Posterior cingulate gyrus (tissue), 11 donors: ENCODE results near the gene CRTC1.
A peak's percentile ranks its signal among the peaks of the same experiment; 100 is the strongest.
"Not testable (repeated sequence)": the region's sequence is repeated elsewhere in the genome, so short reads cannot be mapped to it uniquely, and the experiment has no call there.

Source experiments
- DNase-seq, 10 donors: peaks; one replicate each; pipeline versions ENCODE4 v3.0.0 to v3.0.0-alpha.2; 2020 to 2021; ENCODE audit warnings: mixed read lengths in 3 of 10
- intact Hi-C: fragments of 100-400 bp; cut with DNase I; formaldehyde crosslinking; loops from one replicate; pipeline ENCODE4 v1.15.1; 2023

The CRTC1 gene

GRCh38 chr19:18719541-18719940 is 36.1 kb downstream of the CRTC1 start:
- intact Hi-C loops, result no loop called here
- peak in 1 of 10 donors; percentile 76 for DNase-seq

DNA sequence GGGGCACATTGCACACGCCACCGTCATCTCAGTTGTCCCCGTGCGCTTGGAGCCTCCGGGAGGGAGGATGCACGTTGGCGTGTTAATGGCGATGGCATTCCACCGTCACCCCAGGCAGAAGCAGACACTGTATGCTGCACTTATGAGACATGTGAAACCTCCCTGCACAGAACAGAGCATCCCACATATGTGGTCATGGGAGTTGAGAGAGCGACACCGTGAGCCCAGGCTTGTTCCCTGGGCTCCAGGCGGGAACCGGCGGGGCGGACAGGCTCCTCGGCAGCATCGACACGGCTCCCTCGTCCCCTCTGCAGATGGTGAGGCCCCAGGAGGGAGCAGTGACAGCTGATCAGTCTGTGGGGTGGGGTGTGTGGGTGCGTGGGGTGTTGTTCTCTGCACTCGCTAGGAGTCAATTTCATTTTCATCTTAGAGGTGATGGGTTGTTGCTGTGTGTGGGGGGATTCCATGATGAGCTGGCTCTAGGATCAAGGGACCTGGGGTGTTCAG is 40.4 kb downstream of the CRTC1 start:
- intact Hi-C loops, result no loop called here
- peak in 3 of 10 donors; percentile 44 to 86 (median 83) for DNase-seq

DNA sequence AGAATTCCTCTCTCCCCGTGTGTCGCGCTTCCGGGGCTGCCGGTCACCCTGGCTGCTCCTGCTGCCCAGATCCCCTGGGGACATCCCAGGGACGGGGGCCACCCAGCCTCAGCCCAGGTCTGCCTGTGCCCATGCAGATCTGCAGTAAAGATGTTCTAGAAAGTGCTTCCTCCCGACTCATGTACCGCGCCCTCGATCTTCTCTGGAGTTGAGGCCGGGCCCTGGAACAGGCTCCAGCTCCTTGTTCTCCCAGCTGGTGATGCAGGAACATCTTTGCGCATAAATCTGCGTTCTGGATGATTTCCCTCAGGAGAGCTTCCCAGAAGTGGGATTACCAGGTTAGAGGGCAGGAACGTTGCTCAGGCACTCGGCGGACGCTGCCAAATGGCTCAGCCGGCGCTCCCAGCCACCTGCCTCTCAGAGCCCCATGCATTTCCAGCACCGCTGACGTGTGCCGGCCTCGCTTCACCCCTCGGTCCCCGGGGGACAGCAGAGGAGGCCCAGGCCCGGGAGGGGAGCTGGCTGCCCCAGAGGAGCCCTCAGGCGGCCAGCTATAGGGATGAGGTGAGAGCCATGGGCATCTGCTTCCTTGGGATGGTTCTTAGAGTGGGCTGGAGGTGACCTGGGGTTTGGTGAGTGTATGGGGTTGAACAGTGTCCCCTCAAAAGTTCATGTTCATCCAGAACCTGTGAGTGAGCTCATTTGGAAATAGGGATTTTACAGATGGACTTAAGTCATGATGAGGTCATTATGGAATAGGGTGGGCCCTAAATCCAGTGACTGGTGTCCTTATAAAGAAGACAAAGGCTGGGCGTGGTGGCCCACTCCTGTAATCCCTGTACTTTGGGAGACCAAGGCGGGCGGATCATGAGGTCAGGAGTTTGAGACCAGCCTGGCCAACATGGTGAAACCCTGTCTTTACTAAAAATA is 42.6 kb downstream of the CRTC1 start:
- intact Hi-C loops, result no loop called here
- DNase-seq, result peak in 1 of 10 donors; percentile 83

DNA sequence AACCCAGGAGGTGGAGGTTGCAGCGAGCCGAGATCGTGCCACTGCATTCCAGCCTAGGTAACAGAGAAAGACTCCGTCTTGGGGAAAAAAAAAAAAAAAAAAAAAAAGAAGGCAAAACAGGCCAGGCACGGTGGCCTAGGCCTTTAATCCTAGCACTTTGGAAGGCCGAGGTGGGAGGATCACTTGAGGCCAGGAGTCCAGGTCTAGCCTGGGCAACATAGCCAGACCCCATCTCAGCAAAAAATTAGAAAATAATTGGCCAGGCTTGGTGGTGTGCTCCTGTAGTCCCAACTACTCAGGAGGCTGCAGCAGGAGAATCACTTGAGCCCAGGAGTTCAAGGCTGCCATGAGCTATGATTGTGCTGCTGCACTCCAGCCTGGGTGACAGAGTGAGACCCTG is 43.4 kb downstream of the CRTC1 start:
- no peak for DNase-seq
- intact Hi-C loops, result no loop called here

- intact Hi-C loops, result not testable (repeated sequence)
These were observed 44.1 kb downstream of the CRTC1 start for GRCh38 chr19:18727602-18728001.

DNA sequence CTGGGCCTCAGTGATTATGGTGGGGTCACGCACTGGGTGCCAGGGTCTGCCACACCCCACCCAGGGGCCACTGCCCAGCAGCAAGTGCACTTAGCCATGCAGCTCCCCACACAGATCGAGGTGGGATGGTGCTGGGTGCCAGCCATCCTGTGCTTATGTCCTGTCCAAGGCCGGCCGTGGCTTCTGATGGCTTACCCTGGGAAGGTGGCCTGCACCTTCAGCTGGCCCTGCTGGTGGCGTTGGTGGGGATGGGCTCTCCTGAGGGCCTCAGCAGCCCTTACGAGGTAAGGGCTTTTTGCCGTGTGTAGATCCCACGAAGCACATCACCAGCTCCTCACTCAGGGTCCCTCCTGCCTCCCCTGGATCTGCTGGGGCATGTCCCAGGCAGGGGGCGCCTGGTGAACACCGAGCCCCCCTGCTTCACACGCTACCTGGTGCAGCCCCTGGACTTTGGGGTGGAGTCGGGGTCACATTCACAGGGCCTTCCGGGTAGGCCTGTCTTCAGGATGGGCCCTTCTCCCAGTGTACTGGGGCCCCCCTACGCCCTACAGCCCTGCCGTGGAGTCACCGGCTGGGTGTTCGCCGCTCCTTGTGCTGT is 46.6 kb downstream of the CRTC1 start:
- peak in 1 of 10 donors; percentile 63 for DNase-seq
- intact Hi-C loops, result no loop called here

More at GRCh38 chr19:18727602-18728001, 44.1 kb downstream of the CRTC1 start:
- DNase-seq, result not testable (repeated sequence)

DNA sequence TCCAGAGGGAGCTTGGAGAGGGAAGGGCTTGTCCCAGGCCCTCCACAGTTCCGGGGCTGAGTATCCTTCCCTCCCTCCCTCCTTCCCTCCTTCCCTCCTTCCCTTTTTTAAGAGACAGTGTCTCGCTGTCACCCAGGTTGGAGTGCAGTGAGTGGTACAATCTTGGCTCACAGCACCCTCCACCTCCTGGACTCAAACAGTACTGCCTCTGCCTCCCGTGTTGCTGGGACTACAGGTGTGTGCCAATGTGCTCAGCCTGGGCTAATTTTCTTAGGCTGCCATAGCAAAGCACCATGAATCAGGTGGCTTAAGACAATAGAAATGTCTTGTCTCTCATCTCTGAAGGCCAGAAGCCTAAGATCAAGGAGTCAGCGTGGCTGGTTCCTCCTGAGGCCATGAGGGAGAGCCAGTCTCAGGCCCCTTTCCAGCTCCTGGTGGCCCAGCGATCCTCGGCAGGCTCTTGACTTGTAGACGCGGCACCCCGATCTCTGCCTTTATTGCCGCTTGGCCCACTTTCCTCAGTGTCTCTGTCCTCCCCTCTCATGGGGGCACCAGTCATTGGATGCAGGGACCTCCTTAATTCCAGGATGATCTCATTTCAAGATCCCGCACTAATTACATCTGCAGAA is 47.5 kb downstream of the CRTC1 start:
- intact Hi-C loops, result no loop called here

DNA sequence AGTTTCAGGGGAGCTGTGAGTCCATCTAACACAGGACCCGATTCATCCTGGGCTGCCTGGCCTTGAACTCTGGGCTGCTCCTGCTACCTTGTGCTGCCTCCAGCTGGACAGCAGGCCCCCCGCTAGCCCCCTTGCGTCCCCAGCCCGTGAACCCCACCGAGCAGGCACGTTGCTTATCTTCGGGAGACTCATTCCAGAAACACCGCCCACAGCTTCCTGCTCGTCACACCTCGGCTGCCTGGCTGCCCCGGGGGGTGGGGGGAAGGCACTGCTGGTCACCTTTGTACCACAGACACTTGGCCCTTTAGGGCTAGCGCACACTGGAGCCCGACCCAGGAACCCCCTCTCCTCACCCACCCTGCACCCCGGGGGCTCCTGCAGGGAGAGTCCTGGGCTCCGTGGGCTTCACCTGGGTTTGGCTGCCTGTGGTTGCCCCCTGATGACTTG is 48.1 kb downstream of the CRTC1 start:
- intact Hi-C loops, result no loop called here
- no peak for DNase-seq

More for the DNA sequence above, 47.5 kb downstream of the CRTC1 start:
- DNase-seq, result no peak

- peak in 1 of 10 donors; percentile 69 for DNase-seq
- intact Hi-C loops, result no loop called here
These were observed 49.7 kb downstream of the CRTC1 start for GRCh38 chr19:18733196-18733647.

DNA sequence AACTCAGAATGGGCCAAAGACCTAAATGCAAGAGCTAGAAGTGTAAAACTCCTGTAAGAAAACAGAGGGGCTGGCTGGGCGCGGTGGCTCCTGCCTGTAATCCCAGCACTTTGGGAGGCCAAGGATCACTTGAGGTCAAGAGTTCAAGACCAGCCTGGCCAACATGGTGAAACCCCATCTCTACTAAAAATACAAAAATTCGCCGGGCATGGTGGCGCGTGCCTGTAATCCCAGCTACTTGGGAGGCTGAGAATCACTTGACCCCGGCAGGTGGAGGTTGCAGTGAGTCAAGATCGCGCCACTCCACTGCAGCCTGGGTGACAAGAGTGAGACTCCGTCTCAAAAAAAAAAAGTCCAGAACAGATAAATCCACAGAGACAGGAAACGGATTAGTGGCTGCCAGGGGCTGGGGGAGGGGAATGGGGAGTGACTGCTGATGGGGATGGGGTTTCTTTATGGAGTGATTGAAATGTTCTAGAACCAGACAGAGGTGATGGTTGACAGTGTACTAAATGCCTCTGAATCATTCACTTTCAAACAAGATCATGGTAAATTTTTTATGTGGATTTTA is 50.4 kb downstream of the CRTC1 start:
- DNase-seq, result peak in 1 of 10 donors; percentile 58
- intact Hi-C loops, result not testable (repeated sequence)

DNA sequence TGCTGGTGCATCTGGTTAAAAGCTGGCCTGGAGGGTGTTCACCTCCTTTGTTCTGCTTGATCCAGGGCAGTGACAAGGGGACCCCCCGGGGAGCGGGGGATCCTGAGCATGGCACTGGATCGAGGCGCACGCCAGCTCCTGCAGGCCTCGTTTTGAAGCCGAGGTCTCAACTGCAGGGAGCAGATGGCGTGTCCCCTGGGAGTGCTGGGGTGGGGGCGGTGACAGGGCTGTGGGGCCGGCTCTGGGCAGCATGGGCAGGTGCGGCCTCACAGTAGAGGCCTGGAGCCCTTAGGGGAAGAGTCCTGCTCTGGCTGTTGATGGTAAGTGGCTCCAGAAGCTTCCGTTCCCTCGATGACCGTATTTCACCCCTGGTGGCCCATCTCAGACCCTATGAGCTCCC is 51.8 kb downstream of the CRTC1 start:
- intact Hi-C loops, result no loop called here
- peak in 1 of 10 donors; percentile 73 for DNase-seq

DNA sequence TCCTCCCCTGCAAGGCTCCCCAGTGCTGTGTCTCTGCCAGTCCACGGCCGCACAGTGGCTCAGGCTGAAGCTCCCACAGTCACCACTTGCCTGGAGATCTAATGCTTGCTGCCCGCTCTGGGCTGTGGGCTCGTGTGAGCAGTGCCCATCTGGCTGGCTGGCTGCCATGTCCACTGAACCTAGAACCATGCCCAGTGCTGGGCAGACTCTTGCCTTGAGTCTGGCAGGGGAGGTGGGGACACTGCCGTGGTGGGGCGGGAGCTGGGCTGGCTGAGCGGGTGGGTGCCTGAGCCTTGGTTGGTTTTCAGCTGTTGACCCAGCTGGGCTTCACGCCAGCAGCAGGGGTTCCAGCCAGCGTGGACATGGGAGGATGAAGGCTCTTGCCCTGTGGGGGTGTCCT is 52.3 kb downstream of the CRTC1 start:
- peak in 5 of 10 donors; percentile 32 to 88 (median 53) for DNase-seq

GRCh38 chr19:18736415-18737336 is 53.2 kb downstream of the CRTC1 start:
- intact Hi-C loops, result no loop called here
- peak in 3 of 10 donors; percentile 47 to 81 (median 62) for DNase-seq

More for the DNA sequence above, 52.3 kb downstream of the CRTC1 start:
- intact Hi-C loops, result no loop called here

DNA sequence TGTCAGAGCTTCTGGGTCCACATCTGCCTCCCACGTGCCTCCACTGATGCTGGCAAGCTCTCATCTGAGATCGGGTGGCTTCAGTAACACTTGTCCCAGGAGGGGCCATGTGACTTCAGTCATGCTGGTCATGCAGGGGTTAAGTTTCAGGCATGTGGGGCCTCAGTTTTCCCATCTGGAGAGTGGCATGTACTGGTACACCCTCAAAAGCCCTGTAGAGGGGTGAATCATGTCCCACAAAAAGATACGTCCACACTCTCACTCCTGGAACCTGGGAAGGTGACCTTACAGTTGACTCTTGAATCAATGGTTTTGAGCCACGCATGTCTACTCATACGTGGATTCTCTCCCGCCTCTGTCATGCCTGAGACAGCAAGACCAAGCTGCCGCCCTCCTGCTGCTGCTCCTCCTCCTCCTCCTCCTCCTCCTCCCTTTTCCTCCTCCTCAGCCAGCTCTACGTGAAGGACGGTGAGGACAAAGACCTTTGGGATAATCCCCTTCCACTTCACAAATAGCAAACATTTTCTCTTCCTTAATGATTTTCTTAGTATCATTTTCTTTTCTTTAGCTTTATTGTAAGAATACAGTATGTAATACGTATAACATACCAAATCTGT is 54.0 kb downstream of the CRTC1 start:
- DNase-seq, result no peak
- intact Hi-C loops, result no loop called here

DNA sequence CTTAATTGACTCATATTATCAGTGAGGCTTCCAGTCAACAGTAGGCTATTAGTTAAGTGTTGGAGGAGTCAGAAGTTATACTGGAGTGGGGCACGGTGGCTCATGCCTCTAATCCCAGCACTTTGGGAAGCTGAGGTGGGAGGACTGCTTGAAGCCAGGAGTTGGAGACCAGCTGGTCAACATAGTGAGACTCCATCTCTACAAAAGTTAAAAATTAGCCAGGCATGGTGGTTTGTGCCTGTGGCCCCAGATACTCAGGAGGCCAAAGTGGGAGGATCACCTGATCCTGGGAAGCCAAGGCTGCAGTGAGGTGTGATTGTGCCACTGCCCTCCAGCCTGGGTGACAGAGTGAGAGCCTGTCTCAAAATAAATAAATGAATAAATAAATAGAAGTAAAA is 54.5 kb downstream of the CRTC1 start:
- intact Hi-C loops, result no loop called here
- DNase-seq, result no peak

GRCh38 chr19:18738961-18739690 is 55.6 kb downstream of the CRTC1 start:
- DNase-seq, result peak in 1 of 10 donors; percentile 82
- intact Hi-C loops, result no loop called here

GRCh38 chr19:18741124-18742121 is 57.9 kb downstream of the CRTC1 start:
- DNase-seq, result peak in 1 of 10 donors; percentile 77
- intact Hi-C loops, result no loop called here
